HG03575 (cell line): Measurements from ENCODE around the gene TIA1.
A peak's percentile ranks its signal among the peaks of the same experiment; 100 is the strongest.
"Not testable (repeated sequence)": the region's sequence is repeated elsewhere in the genome, so short reads cannot be mapped to it uniquely, and the experiment has no call there.

Experiments
- ATAC-seq: cut with Tn5 transposase; IDR thresholded peaks from one replicate; pipeline ENCODE4 v1.9.1; 2021; ENCODE audit not compliant: unreplicated experiment, insufficient number of reproducible peaks, low FRiP score; ENCODE audit errors: extremely low read depth

The TIA1 gene

DNA sequence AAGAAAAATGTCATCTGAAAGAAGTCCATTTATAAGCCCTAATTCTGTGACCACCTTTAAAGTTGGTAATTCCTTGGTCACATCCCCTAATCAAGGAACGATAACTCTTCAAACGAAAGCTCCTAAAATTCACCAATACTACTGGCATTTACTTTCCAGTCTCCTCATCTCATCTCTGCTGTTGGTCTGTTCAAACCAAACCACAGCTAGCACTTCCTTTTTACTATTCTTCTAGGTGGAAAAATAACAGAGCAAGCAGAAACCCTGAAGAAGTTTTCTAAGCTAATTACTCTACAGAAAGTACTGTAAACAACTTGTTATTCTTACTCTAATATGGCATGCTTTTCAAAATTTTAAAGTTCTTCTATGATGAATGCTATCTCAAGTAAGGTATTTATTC lies 21.6 kb downstream of the TIA1 start:
- ATAC-seq = no peak

DNA sequence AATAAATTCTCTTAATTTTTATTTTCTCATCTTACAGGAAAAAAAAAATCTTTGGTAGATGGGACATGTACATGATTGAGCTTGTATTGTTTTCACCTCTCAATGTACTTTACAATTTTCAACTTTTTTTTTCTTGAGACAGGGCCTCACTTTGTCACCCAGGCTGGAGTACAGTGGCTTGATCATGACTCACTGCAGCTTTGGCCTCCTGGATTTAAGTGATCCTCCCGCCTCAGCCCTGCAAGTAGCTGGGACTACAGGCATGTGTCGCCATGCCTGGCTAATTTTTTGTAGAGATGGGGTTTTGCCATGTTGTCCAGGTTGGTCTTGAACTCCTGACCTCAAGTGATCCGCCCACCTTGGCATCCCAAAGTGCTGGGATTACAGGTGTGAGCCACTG lies 25.1 kb downstream of the TIA1 start:
- ATAC-seq = not testable (repeated sequence)

DNA sequence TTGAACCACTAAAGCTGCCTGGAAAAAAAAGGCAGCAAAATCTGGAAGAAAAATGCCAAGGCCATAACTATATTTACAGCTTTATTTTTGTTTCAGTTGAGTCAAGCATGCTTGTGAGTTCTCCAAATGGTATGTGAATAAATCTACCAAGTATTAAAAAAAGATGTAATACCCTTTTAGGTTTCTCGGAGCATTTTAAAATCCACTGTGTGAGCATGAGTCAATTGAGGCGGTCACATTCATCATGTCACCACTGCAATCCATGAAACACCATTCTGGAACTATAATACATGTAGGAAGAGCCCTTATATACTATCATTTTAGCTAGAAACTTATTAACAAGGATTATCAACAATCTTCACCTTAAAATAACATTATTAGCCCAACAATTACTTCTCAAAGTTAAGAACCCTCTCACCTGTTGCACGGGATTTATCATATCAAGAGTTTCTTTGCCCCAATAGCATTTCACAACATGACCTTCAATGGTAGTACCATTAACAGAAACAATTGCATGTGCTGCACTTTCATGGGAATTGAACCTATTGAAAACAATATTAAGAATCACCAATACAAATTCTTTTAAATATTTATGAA lies 33.4 kb downstream of the TIA1 start:
- no peak for ATAC-seq

DNA sequence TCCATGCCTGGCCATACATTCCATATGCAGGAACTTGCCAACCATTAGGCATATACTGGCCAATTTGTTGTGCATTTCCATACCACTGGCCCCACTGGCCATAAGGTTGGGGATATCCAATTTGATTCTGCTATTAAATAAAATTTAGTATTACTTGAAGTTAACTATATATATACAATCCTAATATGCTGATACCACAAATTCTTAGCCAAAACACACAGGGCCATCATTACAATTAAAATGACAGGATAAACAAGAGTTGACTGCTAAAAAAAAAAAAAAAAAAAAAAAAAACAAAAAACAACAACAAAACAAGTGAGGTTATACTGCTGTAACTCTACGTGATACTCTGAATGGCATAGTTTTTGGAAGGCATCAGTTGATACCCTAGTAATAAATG lies 34.1 kb downstream of the TIA1 start:
- ATAC-seq = no peak

DNA sequence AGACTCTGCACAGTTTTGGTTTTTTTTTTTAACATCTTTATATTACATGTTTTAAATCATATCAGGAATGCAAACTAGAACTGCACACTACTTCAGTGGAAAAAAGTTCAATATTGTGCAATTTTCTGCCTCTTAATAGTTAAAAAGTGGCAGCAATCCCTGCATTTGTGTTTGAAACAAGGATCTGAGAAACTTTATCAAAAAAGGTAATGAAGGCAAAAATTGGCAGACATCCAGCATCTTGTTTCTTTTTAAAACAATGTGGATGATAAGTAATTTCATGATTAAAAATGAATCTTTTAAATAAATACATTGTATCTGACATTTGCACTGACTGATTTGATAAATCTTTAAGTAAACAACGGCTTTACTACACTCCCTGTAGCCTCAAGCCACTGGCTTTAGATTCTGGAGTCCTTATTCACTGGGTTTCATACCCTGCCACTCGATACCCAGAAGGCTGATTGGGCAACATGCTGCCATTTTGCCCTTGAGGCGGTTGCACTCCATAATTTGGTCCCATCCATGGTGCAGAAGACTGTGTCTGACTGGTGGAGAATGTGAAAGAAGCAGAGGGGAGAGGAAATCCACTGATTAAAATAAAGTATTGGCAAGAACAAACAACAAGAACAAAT lies 36.0 kb downstream of the TIA1 start:
- ATAC-seq = no peak

DNA sequence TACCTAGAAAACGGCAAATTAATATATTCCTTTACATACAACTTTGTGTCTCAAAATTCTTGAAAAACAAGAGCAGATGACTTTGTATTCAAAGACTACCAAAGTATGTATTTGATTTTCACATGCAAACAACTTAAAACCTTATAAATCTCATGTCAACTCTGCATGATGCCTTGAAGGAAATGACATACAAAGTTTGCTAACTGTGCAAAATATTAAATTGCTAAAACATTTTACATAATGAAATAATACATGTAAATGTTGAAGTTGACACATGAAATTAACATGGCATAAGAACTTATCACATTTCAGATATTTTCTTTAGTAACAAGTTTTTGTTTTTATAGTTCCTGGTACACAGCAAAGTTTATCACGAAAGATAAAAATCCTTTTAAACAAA lies 36.8 kb downstream of the TIA1 start:
- no peak for ATAC-seq

DNA sequence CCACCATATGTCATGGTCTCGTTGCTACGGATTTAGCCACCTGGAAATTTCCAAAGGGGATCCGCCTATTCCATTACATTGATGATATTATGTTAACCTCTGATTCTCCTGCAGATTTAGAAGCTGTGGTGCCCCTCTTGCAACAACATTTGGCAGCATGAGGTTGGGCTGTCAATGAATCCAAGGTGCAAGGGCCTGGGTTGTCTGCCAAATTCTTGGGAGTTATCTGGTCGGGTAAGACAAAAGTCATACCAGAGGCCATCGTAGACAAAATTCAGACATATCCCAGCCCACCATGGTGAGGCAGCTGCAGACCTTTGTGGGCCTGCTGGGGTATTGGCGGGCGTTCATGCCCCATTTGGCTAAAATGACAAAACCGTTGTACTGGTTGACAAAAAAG lies 44.0 kb downstream of the TIA1 start:
- ATAC-seq = no peak

DNA sequence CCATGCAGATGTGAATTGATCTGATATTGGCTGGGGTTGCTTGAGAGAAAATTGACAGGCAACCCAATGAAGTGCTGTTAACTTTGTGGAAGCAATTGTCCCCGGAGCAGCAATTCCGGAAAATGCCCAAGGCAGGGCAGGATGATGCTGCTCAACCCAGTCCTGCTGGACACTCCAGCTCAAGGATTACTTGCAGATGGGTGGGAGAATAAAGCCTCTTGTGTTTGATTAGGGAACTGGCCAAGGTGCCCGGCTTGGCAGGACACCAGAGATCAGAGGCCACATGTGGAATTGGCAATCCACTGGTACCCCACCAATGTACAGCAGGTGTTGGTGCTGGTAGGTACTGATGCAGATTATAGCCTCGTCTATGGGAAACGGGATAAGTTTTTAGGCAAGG lies 45.3 kb downstream of the TIA1 start:
- no peak for ATAC-seq

DNA sequence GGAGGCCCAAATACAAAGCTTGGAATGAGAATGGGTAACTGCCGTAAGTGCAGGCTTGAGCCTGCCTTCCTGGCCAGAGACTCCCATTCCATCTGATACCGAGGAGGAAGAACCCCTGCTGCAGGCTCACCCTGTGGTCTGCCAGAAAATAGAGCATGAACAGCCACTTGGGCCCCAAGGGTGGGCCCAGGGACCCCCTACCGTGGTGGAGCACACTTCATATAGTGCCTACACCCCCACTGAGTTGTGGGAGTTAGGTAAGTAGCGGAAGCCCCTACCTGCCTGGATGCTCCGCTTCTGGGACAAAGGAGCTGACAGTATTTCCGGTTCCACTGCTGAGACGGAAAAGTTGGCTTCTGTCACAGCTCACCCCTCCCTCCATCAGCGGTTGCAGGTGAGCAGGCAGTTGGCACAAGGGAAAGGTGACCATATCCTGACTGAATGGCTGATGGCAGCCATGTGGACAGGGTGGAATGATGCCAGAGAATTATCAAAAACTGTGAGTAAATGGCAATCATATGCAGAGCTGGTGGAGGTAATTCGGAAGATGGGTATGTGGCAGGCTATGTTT lies 46.1 kb downstream of the TIA1 start:
- ATAC-seq = no peak

DNA sequence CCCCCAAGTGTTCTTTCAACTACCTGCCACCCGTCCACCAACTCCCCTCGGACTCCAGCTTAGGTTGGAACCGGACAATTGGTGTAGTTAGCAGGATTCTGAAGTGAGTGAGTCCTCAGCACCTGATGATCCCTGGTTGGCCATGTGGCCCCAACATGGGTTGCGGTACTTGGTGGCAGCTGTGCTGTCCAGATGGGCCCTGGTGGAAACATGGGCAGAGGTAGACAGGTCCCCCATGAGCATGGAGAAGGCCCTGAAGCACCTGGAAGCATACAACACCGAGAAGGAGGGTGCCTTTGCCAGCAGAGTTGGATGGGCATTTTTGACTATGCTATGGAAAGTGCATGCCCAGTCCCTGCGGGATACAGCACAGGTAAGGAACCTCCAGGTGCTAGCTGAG lies 46.6 kb downstream of the TIA1 start:
- no peak for ATAC-seq

DNA sequence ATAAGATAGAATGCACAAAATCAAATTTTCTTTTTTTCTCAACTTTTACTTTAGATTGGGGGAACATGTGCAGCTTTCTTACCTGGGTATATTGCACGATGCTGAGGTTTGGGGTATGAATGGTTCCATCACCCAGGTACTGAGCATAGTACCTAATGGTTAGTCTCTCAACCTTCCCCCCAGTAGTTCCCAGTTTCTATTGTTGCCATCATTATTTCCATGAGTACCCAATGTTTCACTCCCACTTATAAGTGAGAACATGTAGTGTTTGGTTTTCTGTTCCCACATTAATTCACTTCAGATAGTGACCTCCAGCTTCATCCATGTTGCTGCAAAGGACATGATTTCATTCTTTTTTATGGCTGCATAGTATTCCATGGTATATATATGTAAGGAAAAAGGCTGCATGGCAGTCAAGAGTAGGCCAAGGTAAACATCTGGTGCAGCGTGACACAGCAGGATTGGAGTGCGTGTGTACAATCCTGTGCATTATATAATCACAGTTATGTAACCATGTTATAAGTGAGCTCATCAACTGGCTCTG lies 47.1 kb downstream of the TIA1 start:
- no peak for ATAC-seq

DNA sequence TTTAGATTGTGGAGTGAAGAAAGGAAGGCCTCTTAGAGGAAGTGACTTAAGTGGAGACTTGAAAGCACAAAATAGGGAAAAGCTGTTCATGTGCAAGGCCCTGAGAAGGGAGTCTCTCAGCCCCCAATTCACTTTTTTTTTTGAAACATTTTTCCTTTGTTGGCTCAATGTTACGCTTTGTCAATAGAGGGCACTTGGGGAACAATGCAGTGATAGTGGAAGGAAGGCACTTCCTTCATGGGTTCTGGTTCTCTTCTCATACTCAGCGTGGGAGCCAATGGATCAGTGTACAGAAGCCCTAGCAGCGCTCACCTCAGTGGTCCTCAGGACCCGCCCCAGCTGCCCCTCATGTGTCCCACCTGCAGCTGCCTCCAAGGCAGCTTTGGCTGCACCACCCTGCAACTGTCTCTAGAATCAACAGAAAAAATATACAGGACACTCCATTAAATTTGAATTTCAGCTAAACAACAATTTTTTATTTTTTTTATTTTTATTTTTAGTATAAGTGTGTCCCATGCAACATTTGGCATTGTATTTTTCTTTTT lies 49.0 kb downstream of the TIA1 start:
- ATAC-seq = no peak

DNA sequence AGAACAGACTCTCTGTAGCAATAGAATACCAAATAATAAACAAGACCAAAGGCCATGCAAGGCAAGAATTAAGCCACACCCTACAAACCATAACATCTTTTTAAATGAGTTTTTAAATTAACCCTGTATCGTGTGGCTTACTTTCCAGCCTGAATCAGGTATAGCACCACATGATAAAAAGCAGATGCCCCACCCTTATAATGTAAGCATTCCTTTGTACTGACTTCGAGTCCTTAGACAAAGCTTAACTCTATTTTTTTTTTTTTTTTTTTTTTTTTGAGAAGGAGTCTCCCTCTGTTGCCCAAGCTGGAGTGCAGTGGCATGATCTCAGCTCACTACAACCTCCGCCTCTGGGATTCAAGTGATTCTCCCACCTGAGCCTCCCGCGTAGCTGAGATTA lies 55.9 kb downstream of the TIA1 start:
- ATAC-seq = no peak

DNA sequence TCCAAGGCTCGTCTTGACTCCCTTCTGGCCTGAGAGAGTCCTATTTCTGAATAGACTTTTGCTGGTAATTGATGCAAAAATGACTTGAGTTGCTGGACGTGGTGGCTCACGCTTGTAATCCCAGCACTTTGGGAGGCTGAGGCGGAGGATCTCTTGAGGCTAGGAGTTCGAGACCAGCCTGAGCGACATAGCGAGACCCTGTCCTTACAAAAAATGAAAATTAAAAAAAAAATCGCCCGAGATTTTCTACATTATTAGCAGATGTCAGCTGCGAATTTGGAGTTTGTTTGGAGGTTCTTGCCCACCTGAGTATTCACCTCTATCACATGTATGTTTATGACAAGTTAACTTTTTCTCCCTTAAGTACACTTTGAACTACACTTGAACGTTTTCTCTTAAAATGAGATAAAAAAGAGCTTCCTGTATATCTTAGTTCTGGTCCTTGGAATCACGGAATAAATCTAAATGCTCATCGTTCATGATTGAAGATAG lies 57.1 kb downstream of the TIA1 start:
- ATAC-seq = no peak

DNA sequence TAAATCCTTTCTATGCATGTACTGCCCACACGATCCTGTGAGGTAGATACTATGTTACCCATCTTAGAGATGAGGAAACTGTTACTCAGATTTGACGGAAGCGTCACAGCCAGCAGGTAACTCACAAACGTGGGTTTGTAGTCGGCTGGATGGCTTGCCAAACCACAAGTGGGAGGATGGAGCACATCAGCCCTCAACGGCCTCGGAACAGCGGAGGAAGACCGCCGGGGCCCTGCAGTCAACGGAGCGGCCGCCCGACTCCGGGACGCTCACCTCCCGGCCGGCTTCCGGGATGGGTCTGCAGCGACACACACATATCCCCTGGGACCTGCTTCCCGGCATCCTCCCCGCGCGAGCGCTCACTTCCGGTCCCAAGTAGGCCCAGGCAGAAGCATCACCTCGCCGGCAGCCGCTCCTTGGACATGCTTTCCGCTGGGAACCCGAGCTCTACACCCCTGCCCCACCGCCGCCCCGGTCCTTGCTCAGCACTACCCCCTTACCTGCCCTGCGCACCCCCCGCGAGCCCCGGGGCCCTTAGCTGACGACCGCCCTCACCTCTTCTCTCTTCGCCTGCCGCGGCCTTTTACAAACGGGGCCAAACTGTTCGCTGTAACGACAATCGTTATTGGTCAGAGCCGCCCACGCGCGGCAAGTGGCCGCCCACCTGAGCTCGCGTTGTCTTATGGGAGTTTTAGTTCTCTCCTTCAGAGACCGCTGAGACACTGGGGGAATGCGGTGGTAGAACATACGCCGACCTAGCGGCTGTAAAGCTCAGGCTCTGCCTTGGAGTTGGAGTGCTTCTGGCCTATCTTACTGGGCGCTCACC lies 57.8 kb downstream of the TIA1 start, which contains the start of gene C2orf42:
C2orf42 (minus strand) TSS at position 602 of the 826 bp plus-strand sequence. CDS start 9,034 bp downstream, outside the sequence.
- ATAC-seq = peak; percentile 65

DNA sequence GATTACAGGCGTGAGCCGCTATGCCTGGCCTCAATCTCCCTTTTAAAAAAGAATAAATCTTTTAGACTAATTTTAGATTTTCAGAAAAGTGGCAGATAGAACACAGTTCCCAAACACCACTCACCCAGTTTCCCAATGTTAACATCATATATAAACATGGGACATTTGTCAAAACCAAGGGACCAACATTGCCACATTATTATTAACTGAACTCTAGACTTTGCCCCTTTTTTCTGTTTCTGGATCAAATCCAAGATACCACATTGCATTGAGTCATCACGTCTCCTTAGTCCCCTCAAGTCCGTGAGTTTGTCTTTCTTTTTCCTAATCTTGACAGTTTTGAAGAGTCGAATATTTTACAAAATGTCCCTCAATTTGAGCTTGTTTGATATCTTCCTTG lies 60.0 kb downstream of the TIA1 start:
- no peak for ATAC-seq

DNA sequence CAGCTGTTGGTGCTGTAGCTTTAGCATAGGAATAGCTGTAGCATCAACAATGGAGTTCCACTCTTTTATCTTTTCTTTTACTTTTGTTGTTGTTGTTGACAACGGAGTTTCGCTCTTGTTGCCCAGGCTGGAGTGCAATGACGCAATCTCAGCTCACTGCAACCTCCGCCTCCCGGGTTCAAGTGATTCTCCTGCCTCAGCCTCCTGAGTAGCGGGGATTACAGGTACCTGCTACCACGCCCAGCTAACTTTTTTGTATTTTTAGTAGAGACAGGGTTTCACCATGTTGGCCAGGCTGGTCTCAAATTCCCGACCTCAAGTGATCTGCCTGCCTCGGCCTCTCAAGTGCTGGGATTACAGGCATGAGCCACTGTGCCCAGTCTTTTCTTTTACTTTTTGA lies 61.3 kb downstream of the TIA1 start:
- ATAC-seq = not testable (repeated sequence)

DNA sequence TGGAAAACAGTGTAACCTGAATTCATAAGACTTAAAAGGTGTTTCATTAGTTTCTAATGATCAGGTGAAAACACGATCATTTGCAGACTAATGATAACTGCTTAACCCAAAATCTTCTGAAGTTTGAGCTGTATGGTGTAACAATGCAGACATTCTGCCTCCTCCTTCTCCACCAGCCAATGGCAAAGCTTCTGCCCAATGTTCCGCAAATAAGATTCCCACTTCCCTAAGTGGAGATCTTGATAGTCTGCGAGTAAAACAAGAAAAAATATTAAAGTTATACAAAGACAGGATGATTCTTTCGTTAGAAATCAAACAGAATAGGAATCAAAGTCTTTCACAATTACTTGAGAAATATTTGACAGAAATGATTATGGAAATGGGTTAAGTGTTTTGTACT lies 65.7 kb downstream of the TIA1 start:
- ATAC-seq = no peak

DNA sequence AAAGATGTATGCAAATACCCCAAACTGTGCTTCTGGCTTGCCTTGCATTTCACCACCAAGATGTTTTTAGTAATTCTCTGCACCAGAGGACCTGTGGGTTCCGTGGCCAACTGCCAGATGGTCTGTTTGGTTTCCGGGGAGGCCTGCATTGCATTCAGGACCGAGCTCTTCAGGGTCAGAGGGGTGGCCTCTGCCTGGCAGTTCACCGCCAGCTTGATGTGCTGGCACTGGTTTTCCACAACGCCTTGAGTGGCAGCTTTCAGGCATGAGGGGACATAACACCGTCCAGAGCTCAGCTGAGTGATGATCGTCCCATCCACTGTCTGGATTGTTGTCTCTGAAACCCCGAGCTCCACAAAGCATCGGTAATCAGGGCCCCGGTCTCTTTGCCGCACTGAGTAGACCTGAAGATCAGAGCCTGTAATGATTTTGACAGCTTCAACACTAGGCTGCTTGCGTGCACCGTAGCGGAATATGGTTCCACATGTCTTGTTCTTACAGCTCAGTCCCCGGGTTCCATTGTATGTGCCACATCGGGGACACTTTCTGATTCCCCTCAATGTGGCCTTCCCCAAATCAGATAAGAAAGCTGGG lies 67.0 kb downstream of the TIA1 start:
- peak; percentile 53 for ATAC-seq
